HEK293 (cell line): Measurements from ENCODE around the gene C11orf86.

ENCODE experiments used
- CTCF ChIA-PET: fragments of 350-600 bp; formaldehyde crosslinking; extraction: SDS; loops from one replicate; lab custom pipeline; 2021; ENCODE audit warnings: antibody characterized with exemption; lab: Yijun Ruan, JAX
- POLR2A ChIA-PET: fragments of 300-600 bp; formaldehyde crosslinking; extraction: SDS; loops from one replicate; lab custom pipeline; 2020; ENCODE audit warnings: antibody characterized with exemption, inconsistent platforms; lab: Yijun Ruan, JAX
- H3K27ac ChIP-seq: fragments of 200-500 bp; sonication (Bioruptor generic); 2 replicates; pipeline ENCODE4 v1.5.1; 2014; ENCODE audit warnings: low read depth, low read length, control low read depth, inconsistent platforms; ENCODE audit errors: extremely low read depth
- H3K36me3 ChIP-seq, 2 experiments: fragments of 200-500 bp in 1 of 2; sonication (Bioruptor generic) in 1 of 2; 1 replicate in 1 of 2; 2 replicates in 1 of 2; pipeline ENCODE4 v1.5.1; 2014 to 2017; ENCODE audit warnings: inconsistent platforms in 2 of 2, low read length in 2 of 2; ENCODE audit not compliant: control insufficient read depth in 2 of 2, insufficient read depth in 1 of 2
- H3K4me1 ChIP-seq: fragments of 200-500 bp; sonication (Bioruptor generic); 2 replicates; pipeline ENCODE4 v1.5.1; 2014; ENCODE audit warnings: mild to moderate bottlenecking, low read length, inconsistent platforms; ENCODE audit not compliant: control insufficient read depth, insufficient read depth
- H3K4me3 ChIP-seq: 2 replicates; pipeline ENCODE4 v1.5.1; 2011; ENCODE audit warnings: low read depth, mild to moderate bottlenecking, control low read depth, low read length, moderate library complexity
- H3K9me3 ChIP-seq: fragments of 200-500 bp; sonication (Bioruptor generic); 2 replicates; pipeline ENCODE4 v1.5.1; 2014; ENCODE audit warnings: low read depth, low read length, inconsistent platforms; ENCODE audit not compliant: control insufficient read depth, insufficient read depth
- BCL11A ChIP-seq: fragments of 450-650 bp; formaldehyde crosslinking; IDR thresholded peaks from 2 replicates; pipeline ENCODE4 v1.5.1; 2016; ENCODE audit warnings: low read depth, missing biosample characterization, missing genetic modification characterization
- EGR2 ChIP-seq: fragments of 450-650 bp; formaldehyde crosslinking; IDR thresholded peaks from 2 replicates; pipeline ENCODE4 v1.5.1; 2016; ENCODE audit warnings: low read depth, missing biosample characterization, missing genetic modification characterization
- ZNF221 ChIP-seq: fragments of 450-650 bp; formaldehyde crosslinking; IDR thresholded peaks from 2 replicates; pipeline ENCODE4 v1.5.1; 2017; ENCODE audit warnings: missing biosample characterization, missing genetic modification characterization, borderline replicate concordance
- ZNF776 ChIP-seq: fragments of 450-650 bp; formaldehyde crosslinking; IDR thresholded peaks from 2 replicates; pipeline ENCODE4 v1.5.0; 2017; ENCODE audit warnings: missing biosample characterization, missing genetic modification characterization, borderline replicate concordance
- ZNF785 ChIP-seq: fragments of 450-650 bp; formaldehyde crosslinking; IDR thresholded peaks from 2 replicates; pipeline ENCODE4 v1.5.1; 2016; ENCODE audit warnings: missing biosample characterization, missing genetic modification characterization
- TF ChIP-seq, protein P1 (sequence below): fragments of 450-650 bp; formaldehyde crosslinking; IDR thresholded peaks from 2 replicates; pipeline ENCODE4 v1.5.1; 2016; ENCODE audit warnings: missing biosample characterization, missing genetic modification characterization
- TF ChIP-seq, protein P2 (sequence below): fragments of 450-650 bp; formaldehyde crosslinking; IDR thresholded peaks from 2 replicates; pipeline ENCODE4 v1.5.1; 2017; ENCODE audit warnings: missing biosample characterization, mild to moderate bottlenecking, missing genetic modification characterization, moderate library complexity

Gene C11orf86

DNA sequence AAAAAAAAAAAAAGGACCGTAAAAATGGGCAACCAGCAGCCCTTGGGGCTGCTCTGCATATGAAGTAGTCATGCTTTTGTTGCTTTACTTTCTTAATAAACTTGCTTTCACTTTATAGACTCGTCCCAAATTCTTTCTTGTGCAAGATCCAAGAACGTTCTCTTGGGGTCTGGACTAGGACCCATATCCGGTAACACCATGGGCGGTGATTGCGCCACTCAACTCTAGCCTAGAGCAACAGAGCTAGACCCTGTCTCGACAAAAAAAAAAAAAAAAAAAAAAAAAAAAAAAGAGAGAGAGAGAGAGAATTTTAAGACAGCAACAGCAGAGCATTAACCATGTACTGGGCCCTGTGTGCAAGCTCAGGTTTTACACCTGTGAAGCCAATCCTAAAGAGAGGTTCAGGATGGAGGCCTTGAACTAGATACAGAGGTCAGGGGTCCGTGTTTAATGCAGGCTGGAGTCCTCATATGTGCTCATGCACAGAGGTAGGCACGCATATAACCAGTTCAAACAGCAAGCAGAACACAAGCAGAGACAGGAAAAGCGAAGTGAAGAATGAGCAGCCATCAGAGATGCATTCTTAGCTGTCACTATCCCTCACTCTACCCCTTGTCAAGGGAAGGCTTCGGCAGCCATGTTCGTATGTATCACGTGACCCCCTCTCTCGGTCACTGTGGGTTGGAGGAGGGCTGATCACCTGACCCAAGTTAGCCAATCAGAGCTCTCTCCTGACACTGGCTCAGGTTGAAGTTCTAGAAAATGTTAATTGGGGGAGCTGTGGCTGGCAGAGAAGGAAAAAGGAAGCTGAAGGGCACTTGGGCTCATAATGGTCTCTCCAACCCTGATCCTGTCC lies 31.2 kb downstream of the C11orf86 start (continued):
- TF ChIP-seq, protein P1, sequence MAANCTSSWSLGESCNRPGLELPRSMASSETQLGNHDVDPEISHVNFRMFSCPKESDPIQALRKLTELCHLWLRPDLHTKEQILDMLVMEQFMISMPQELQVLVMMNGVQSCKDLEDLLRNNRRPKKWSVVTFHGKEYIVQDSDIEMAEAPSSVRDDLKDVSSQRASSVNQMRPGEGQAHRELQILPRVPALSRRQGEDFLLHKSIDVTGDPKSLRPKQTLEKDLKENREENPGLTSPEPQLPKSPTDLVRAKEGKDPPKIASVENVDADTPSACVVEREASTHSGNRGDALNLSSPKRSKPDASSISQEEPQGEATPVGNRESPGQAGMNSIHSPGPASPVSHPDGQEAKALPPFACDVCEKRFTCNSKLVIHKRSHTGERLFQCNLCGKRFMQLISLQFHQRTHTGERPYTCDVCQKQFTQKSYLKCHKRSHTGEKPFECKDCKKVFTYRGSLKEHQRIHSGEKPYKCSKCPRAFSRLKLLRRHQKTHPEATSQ (tag by site-specific recombination), result no peak

DNA sequence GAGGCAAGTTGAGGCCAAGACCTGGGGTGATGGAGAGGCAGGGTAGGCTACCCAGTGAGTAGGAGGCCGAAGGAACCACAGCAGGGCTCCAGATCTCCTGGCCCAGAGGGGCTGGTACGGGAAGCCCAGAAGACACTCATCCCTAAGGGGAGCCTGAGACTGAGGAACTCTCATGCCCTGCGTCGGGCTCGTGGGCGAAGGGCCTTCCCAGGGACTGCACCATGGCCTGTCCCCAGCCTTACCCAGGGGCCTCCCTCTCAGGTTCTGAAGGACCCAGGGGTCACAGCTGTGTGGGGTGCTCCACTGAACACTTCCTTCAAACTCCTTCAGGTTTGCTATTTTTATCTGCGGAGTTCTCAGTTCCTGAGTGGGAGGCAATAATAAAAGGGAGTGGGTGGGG lies 32.0 kb downstream of the C11orf86 start:
- no peak overlapping the region for H3K27ac ChIP-seq

DNA sequence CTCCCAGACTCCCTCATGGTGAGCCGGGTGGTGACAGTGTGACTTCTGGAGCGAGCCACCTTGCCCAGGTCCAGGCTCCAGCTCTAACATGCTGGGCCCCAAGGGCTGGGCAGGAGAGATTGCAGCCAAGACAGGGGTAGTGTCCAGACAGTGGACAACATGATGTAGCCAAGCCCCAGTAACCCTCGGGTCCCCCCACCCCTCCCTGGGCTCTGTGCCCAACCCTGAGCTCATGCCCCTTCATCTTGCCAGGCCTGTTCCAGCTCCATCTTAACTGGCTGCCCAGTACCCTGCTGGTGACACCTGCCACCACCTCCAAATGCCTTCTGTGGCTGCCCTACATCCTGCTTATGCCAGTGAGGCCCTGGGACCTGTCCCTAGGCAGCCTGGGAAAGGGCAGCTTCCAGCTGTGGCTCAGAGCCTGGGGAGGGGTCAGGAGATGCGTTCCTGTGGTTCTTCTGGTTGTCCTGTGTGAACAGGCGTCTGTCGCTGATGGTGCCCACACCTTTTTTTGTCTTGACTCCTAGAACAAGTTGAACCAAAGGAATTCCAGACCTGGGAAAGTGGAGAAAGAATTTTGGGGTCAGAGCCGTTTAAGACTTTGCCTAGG lies 35.3 kb downstream of the C11orf86 start:
- ChIA-PET CTCF (interaction anchor here (0.6 to 1.8 kb wide), 2 partner anchors 11 to 33 kb away, joined by 3 to 4 read pairs; no protein-coding TSS in a partner anchor), POLR2A (interaction anchor here (0.9 kb wide), 1 partner anchor 11 kb away, joined by 3 read pairs; no protein-coding TSS in a partner anchor)

More for the DNA sequence above, 32.0 kb downstream of the C11orf86 start:
- no peaks in the 10 kb centered on the region for H3K36me3 ChIP-seq
- no peaks in the 10 kb centered on the region for H3K4me1 ChIP-seq
- POLR2A ChIA-PET, result interaction anchor here (0.8 to 1.4 kb wide), 2 partner anchors 8 to 10 kb away, joined by 3 to 6 read pairs; no protein-coding TSS in a partner anchor
- H3K4me3 ChIP-seq, result no peak overlapping the region
- CTCF ChIA-PET, result interaction anchor here (0.9 to 1.1 kb wide), 3 partner anchors 8 to 15 kb away, joined by 3 to 5 read pairs (median 4); partner anchors contain the start of gene SYT12
- TF ChIP-seq ZNF776 (tag by site-specific recombination) (no peak), EGR2 (0 out of 2 replicates have a peak, but pooled peaks have one; percentile 25)
- H3K9me3 ChIP-seq, result no peaks in the 10 kb centered on the region

DNA sequence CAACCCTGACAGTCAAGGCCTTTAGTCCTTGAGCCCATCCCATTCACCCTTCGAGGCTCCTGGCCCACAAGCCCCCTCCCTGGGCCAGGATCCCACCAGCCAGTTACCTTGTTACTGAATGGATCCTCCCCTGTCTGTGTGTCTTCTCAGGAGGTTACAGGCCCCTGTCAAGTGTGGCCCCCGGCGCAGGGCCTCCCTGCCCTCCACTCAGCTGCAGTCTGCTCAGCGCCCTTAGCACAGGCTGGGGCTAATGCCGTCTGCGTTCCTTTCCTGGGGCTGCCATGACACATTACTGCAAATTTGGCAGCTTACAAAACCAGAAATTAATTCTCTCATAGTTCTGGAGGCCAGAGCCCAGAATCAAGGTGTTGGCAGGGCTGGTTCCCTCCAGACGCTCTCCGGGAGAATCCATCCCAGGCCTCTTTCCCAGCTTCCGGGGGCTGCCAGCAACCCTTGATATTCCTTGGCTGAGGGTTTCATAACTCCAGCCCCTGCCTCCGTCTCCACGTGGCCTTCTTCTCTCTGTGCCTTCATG lies 38.5 kb downstream of the C11orf86 start:
- H3K27ac ChIP-seq, result no peak overlapping the region
- TF ChIP-seq ZNF785 (tag by site-specific recombination) (no peak), BCL11A (tag by site-specific recombination) (no peak)
- TF ChIP-seq, all 188 proteins: peak for 0
- H3K4me1 ChIP-seq, result no peaks in the 10 kb centered on the region
- POLR2A ChIA-PET, result no interaction called here
- H3K4me3 ChIP-seq, result no peak overlapping the region
- no peaks in the 10 kb centered on the region for H3K36me3 ChIP-seq
- no peaks in the 10 kb centered on the region for H3K9me3 ChIP-seq
- CTCF ChIA-PET, result interaction anchor here (2.1 kb wide), 1 partner anchor 8 kb away, joined by 9 read pairs; the partner anchor contains the start of gene SYT12

More for the DNA sequence above, 35.3 kb downstream of the C11orf86 start:
- Histone ChIP-seq H3K4me1 (no peaks in the 10 kb centered on the region), H3K4me3 (no peak overlapping the region), H3K27ac (no peak overlapping the region), H3K36me3 (no peaks in the 10 kb centered on the region), H3K9me3 (no peaks in the 10 kb centered on the region)
- TF ChIP-seq, protein P2, sequence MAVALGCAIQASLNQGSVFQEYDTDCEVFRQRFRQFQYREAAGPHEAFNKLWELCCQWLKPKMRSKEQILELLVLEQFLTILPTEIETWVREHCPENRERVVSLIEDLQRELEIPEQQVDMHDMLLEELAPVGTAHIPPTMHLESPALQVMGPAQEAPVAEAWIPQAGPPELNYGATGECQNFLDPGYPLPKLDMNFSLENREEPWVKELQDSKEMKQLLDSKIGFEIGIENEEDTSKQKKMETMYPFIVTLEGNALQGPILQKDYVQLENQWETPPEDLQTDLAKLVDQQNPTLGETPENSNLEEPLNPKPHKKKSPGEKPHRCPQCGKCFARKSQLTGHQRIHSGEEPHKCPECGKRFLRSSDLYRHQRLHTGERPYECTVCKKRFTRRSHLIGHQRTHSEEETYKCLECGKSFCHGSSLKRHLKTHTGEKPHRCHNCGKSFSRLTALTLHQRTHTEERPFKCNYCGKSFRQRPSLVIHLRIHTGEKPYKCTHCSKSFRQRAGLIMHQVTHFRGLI (tag by site-specific recombination), result no peak

DNA sequence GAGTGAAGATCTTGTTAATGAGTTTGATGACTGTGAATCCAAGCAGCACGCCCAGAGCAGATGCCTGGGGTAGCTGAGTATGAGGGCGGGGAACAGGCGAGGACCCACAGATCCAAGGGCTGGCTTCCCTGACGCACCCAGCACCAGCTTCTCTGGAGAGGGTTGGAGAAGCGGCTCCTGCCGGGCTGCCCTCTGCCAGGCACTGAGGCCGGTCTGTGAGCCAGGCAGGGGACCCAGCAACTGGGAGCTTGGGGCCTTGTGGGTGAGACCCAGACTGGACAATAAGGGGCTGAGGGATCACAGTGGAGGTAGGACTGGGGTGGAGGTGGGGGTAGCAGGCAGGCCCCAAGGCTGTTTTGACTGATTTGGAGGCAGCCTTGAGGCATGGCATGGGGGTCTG lies 39.2 kb downstream of the C11orf86 start:
- Histone ChIP-seq H3K9me3 (no peaks in the 10 kb centered on the region), H3K4me3 (no peak overlapping the region), H3K36me3 (no peaks in the 10 kb centered on the region), H3K27ac (no peak overlapping the region), H3K4me1 (no peaks in the 10 kb centered on the region)
- no peak for TF ChIP-seq ZNF221 (tag by site-specific recombination)
- ChIA-PET POLR2A (interaction anchor here (1.3 kb wide), 1 partner anchor 8 kb away, joined by 3 read pairs; no protein-coding TSS in a partner anchor), CTCF (interaction anchor here (0.7 kb wide), 1 partner anchor 1026 kb away, joined by 3 read pairs; no protein-coding TSS in a partner anchor)
